ENCODE results near the gene PUSL1. TPM values are rescaled to one million over a fixed set of nuclear protein-coding genes. Genes with fewer than 3 reads are reported as not detected.

PUSL1 gene
- total RNA-seq, 1 experiment from 2014 or later, result 18.9 TPM

- H3K4me3 ChIP-seq, result no peak overlapping the region
- H3K9me2 ChIP-seq (ENCODE audit: insufficient read depth), result no peaks in the 10 kb centered on the region
- no peaks in the 10 kb centered on the region for H3K27me3 ChIP-seq (ENCODE audit: insufficient read depth, low read depth)
- no TSS peak for BruUV-seq (replicated peaks)
- intact Hi-C loops (cut with micrococcal nuclease; ENCODE audit: unreplicated experiment), result no loop called here
- no peak for TF ChIP-seq EZH2 (IDR thresholded peaks at IDR 0.05; ENCODE audit: low read depth)
- no peak for TF ChIP-seq CTCF (conservative IDR thresholded peaks at IDR 0.05)
- ChIA-PET CTCF (interaction anchor here (0.6 kb wide), 1 partner anchor 93 kb away, joined by 5 read pairs; no protein-coding TSS in a partner anchor), POLR2A (ENCODE audit: unreplicated experiment) (interaction anchor here (0.7 kb wide), 1 partner anchor 13 kb away, joined by 3 read pairs; no protein-coding TSS in a partner anchor)
- peaks cover 10% of the 10 kb centered on the region; the same call in 1 of the 2 replicates for H3K36me3 ChIP-seq (ENCODE audit: low read depth)
- H3F3A ChIP-seq (ENCODE audit: insufficient read depth, low read depth), result peaks cover 27% of the 10 kb centered on the region; the same call in 1 of the 2 replicates
- no peak overlapping the region for H3K4me2 ChIP-seq
- H2AFZ ChIP-seq, result no peak overlapping the region
- H3K79me2 ChIP-seq (ENCODE audit: low read depth), result peaks cover 25% of the 10 kb centered on the region
- DNase-seq, result no peak
- H3K9me3 ChIP-seq (ENCODE audit: insufficient read depth, low read depth), result no peaks in the 10 kb centered on the region
- peaks cover 9% of the 10 kb centered on the region for H4K20me1 ChIP-seq (ENCODE audit: insufficient read depth)
- no peak overlapping the region for H3K27ac ChIP-seq
- H3K4me1 ChIP-seq (replicated peaks; ENCODE audit: insufficient read depth), result peaks cover 6% of the 10 kb centered on the region
Measured at GRCh38 chr1:1337793-1338147, 29.4 kb downstream of the PUSL1 start.

GRCh38 chr1:1338278-1338677 is 29.9 kb downstream of the PUSL1 start:
- POLR2A ChIA-PET (ENCODE audit: unreplicated experiment), result no interaction called here
- Histone ChIP-seq H3K27ac (no peak overlapping the region), H3K4me3 (no peak overlapping the region), H3K27me3 (ENCODE audit: insufficient read depth, low read depth) (no peaks in the 10 kb centered on the region), H2AFZ (no peak overlapping the region), H3K9me3 (ENCODE audit: insufficient read depth, low read depth) (no peaks in the 10 kb centered on the region), H3K9me2 (ENCODE audit: insufficient read depth) (no peaks in the 10 kb centered on the region), H3K4me2 (no peak overlapping the region), H3K79me2 (ENCODE audit: low read depth) (peaks cover 30% of the 10 kb centered on the region), H3K4me1 (replicated peaks; ENCODE audit: insufficient read depth) (peaks cover 11% of the 10 kb centered on the region), H3K36me3 (ENCODE audit: low read depth) (peaks cover 10% of the 10 kb centered on the region; the same call in 1 of the 2 replicates), H3F3A (ENCODE audit: insufficient read depth, low read depth) (peaks cover 29% of the 10 kb centered on the region; the same call in 1 of the 2 replicates), H4K20me1 (ENCODE audit: insufficient read depth) (peaks cover 9% of the 10 kb centered on the region)
- intact Hi-C loops (cut with micrococcal nuclease; ENCODE audit: unreplicated experiment), result no loop called here
- CTCF ChIA-PET, result interaction anchor here (0.6 kb wide), 1 partner anchor 93 kb away, joined by 5 read pairs; no protein-coding TSS in a partner anchor
- BruUV-seq (replicated peaks), result no TSS peak
- TF ChIP-seq EZH2 (IDR thresholded peaks at IDR 0.05; ENCODE audit: low read depth) (no peak), CTCF (conservative IDR thresholded peaks at IDR 0.05) (no peak)
- no peak for DNase-seq

DNA sequence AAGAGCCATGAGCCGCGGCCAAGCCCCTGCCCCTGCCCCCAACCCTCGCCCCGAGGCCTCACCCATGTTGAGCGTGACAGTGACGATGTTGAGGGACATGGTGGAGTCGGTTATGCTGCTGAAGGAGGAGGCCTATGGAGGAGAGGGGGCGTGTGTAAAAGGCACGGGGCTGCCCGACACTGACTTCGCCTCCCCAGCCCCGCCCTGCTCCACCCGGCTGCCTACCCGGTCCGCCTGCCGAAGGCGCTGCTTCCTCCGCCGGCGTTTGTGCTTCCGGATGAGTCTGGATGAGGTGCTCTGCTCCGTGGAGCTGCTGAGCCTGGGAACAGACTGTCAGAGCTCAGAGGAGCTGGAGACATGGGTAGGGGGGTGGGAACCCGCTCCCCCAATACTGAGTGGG is 31.8 kb downstream of the PUSL1 start:
- H3K4me1 ChIP-seq (replicated peaks; ENCODE audit: insufficient read depth), result peaks cover 28% of the 10 kb centered on the region
- H3F3A ChIP-seq (ENCODE audit: insufficient read depth, low read depth), result peaks cover 44% of the 10 kb centered on the region
- H2AFZ ChIP-seq, result no peak overlapping the region
- ChIA-PET POLR2A (ENCODE audit: unreplicated experiment) (no interaction called here), CTCF (no interaction called here)
- H3K27me3 ChIP-seq (ENCODE audit: insufficient read depth, low read depth), result no peaks in the 10 kb centered on the region
- no peaks in the 10 kb centered on the region for H3K9me2 ChIP-seq (ENCODE audit: insufficient read depth)
- no peaks in the 10 kb centered on the region for H3K9me3 ChIP-seq (ENCODE audit: insufficient read depth, low read depth)
- DNase-seq, result no peak
- peaks cover 39% of the 10 kb centered on the region for H3K79me2 ChIP-seq (ENCODE audit: low read depth)
- no TSS peak for BruUV-seq (replicated peaks)
- H3K27ac ChIP-seq, result no peak overlapping the region
- H3K36me3 ChIP-seq (ENCODE audit: low read depth), result peaks cover 10% of the 10 kb centered on the region; the same call in 1 of the 2 replicates
- H3K4me2 ChIP-seq, result no peak overlapping the region
- H4K20me1 ChIP-seq (ENCODE audit: insufficient read depth), result peaks cover 9% of the 10 kb centered on the region
- intact Hi-C loops (cut with micrococcal nuclease; ENCODE audit: unreplicated experiment), result loop anchor here (10.0 kb wide), 1 partner anchor 95 kb away; the partner anchor contains the start of gene VWA1
- H3K4me3 ChIP-seq, result no peak overlapping the region
- TF ChIP-seq EZH2 (IDR thresholded peaks at IDR 0.05; ENCODE audit: low read depth), result no peak
- no peak for TF ChIP-seq CTCF (conservative IDR thresholded peaks at IDR 0.05)
